HepG2 (cell line): ENCODE results near the gene ABHD11. TPM values are rescaled to one million over a fixed set of nuclear protein-coding genes. Genes with fewer than 3 reads are reported as not detected.

Source experiments
- ATAC-seq: fragments of 200-7000 bp; cut with Tn5 transposase; 3 replicates; pipeline ENCODE4 v1.9.1; 2020; ENCODE audit warnings: mild to moderate bottlenecking, moderate library complexity
- BruUV-seq: library from RNA; stranded (reverse); fragments of 400-500 nt; replicated peaks from 2 replicates; lab custom pipeline; 2021; lab: Mats Ljungman, UMichigan
- CTCF ChIA-PET: fragments of 300-600 bp; formaldehyde crosslinking; extraction: SDS; loops from one replicate; lab custom pipeline; 2021; ENCODE audit warnings: low total read pairs, inconsistent platforms, low intra/inter-chr PET ratio; lab: Yijun Ruan, JAX
- POLR2A ChIA-PET: fragments of 350-600 bp; sonication (Branson Sonifier 250); formaldehyde crosslinking; loops from one replicate; lab custom pipeline; 2020; ENCODE audit warnings: antibody characterized with exemption, inconsistent platforms; lab: Yijun Ruan, JAX
- DNase-seq: peaks from one replicate; pipeline ENCODE4 v3.0.0-alpha.2; 2015; ENCODE audit warnings: low spot score
- FAIRE-seq: peaks from 3 replicates; lab custom pipeline; 2011; peaks lifted over from hg19 to GRCh38; lab: Jason Lieb, UNC
- H2AFZ ChIP-seq: one replicate; pipeline ENCODE4 v1.6.1; 2011; ENCODE audit warnings: low read length, inconsistent platforms
- H3K27ac ChIP-seq: fragments of 300-600 bp; 3 replicates; pipeline ENCODE4 v1.8.0; 2011; ENCODE audit warnings: mixed run types, mild to moderate bottlenecking, mixed read lengths, low read length, inconsistent platforms; ENCODE audit not compliant: insufficient read depth; ENCODE audit errors: extremely low read length
- H3K27me3 ChIP-seq, 2 experiments: fragments of 200-600 bp in 1 of 2; 2 replicates in 1 of 2; 3 replicates in 1 of 2; pipeline versions ENCODE4 v1.6.0 to v1.8.0; 2011; ENCODE audit warnings: low read length in 2 of 2, mild to moderate bottlenecking in 2 of 2, moderate library complexity in 2 of 2, inconsistent platforms in 1 of 2; ENCODE audit not compliant: insufficient read depth in 2 of 2, control insufficient read depth in 1 of 2
- H3K36me3 ChIP-seq, 2 experiments: fragments of 200-600 bp in 1 of 2; replicated peaks in 1 of 2; 2 replicates in 1 of 2; 3 replicates in 1 of 2; pipeline versions ENCODE4 v1.5.1 to v1.8.0; 2011; ENCODE audit warnings: low read length in 2 of 2, inconsistent platforms in 1 of 2; ENCODE audit not compliant: insufficient read depth in 2 of 2, control insufficient read depth in 1 of 2
- H3K4me1 ChIP-seq: 2 replicates; pipeline ENCODE4 v1.5.1; 2012; ENCODE audit warnings: low read length, inconsistent platforms; ENCODE audit not compliant: insufficient read depth
- H3K4me2 ChIP-seq: 2 replicates; pipeline ENCODE4 v1.6.0; 2011; ENCODE audit warnings: low read depth, low read length, inconsistent platforms
- H3K4me3 ChIP-seq, 3 experiments: fragments of 200-600 bp in 1 of 3; sonication (generic), shearing (Covaris generic) in 1 of 3; replicated peaks in 1 of 3; 2 replicates each; pipeline ENCODE4 v1.5.1; 2011 to 2016; ENCODE audit warnings: low read length in 3 of 3, inconsistent platforms in 2 of 3, low read depth in 2 of 3, mild to moderate bottlenecking in 2 of 3, control low read depth in 1 of 3, mixed read lengths in 1 of 3; ENCODE audit not compliant: insufficient read depth in 1 of 3
- H3K79me2 ChIP-seq: one replicate; pipeline ENCODE4 v1.6.1; 2011; ENCODE audit warnings: low read length, inconsistent platforms; ENCODE audit not compliant: insufficient read depth
- H3K9ac ChIP-seq: 2 replicates; pipeline ENCODE4 v1.6.0; 2011; ENCODE audit warnings: mild to moderate bottlenecking, low read depth, low read length, inconsistent platforms; ENCODE audit not compliant: insufficient read depth
- H3K9me3 ChIP-seq: 2 replicates; pipeline ENCODE4 v1.5.1; 2012; ENCODE audit warnings: mild to moderate bottlenecking, low read length
- H4K20me1 ChIP-seq: 2 replicates; pipeline ENCODE4 v1.6.0; 2011; ENCODE audit warnings: inconsistent platforms, mild to moderate bottlenecking, low read length, moderate library complexity; ENCODE audit not compliant: insufficient read depth
- ATF1 ChIP-seq: IDR thresholded peaks from 2 replicates; pipeline ENCODE4 v1.6.1; 2016; ENCODE audit warnings: mild to moderate bottlenecking, control low read depth
- CHD2 ChIP-seq: IDR thresholded peaks from 2 replicates; pipeline ENCODE4 v1.6.1; 2011; ENCODE audit warnings: low read depth, low read length, improper control_type of control experiment
- HOXA7 ChIP-seq: sonication (generic); formaldehyde crosslinking; IDR thresholded peaks from 2 replicates; pipeline ENCODE4 v1.8.1; 2022; ENCODE audit warnings: mild to moderate bottlenecking, missing genetic modification reagents, moderate library complexity
- NCOA1 ChIP-seq: sonication (generic); formaldehyde crosslinking; IDR thresholded peaks from 2 replicates; pipeline ENCODE4 v1.9.0; 2021; ENCODE audit warnings: missing genetic modification reagents
- NFYC ChIP-seq: IDR thresholded peaks from 2 replicates; pipeline ENCODE4 v1.6.1; 2016; ENCODE audit warnings: missing genetic modification reagents, missing compliant biosample characterization
- NPAS2 ChIP-seq: sonication (generic); formaldehyde crosslinking; IDR thresholded peaks from 2 replicates; pipeline ENCODE4 v1.8.0; 2022; ENCODE audit warnings: mild to moderate bottlenecking, missing genetic modification reagents, borderline replicate concordance
- NR2F6 ChIP-seq, 2 experiments: IDR thresholded peaks; 2 replicates each; pipeline ENCODE4 v1.6.1; 2016; ENCODE audit warnings: antibody characterized with exemption in 1 of 2, mild to moderate bottlenecking in 1 of 2
- XBP1 ChIP-seq: sonication (generic); formaldehyde crosslinking; IDR thresholded peaks from 2 replicates; pipeline ENCODE4 v1.5.0; 2020; ENCODE audit warnings: missing genetic modification reagents
- ZBTB1 ChIP-seq: sonication (generic); formaldehyde crosslinking; IDR thresholded peaks from 2 replicates; pipeline ENCODE4 v1.4.0; 2020; ENCODE audit warnings: missing genetic modification reagents, borderline replicate concordance
- ZMYM4 ChIP-seq: sonication (generic); formaldehyde crosslinking; IDR thresholded peaks from 2 replicates; pipeline ENCODE4 v1.8.1; 2023; ENCODE audit warnings: mild to moderate bottlenecking, missing genetic modification reagents
- ZNF33B ChIP-seq: sonication (generic); formaldehyde crosslinking; IDR thresholded peaks from 2 replicates; pipeline ENCODE4 v1.5.1; 2020; ENCODE audit warnings: mild to moderate bottlenecking, missing genetic modification reagents
- ZNF558 ChIP-seq: sonication (generic); formaldehyde crosslinking; IDR thresholded peaks from 2 replicates; pipeline ENCODE4 v1.9.0; 2022; ENCODE audit warnings: mild to moderate bottlenecking, missing genetic modification reagents, borderline replicate concordance
- ZNF75D ChIP-seq: sonication (generic); formaldehyde crosslinking; IDR thresholded peaks from 2 replicates; pipeline ENCODE4 v1.8.1; 2023; ENCODE audit warnings: missing genetic modification reagents, mild to moderate bottlenecking, borderline replicate concordance
- WGBS: methylation state at CpG from one replicate; pipeline ENCODE4 v1.1.6; 2017; ENCODE audit warnings: low lambda C conversion rate; 5-methylcytosine and 5-hydroxymethylcytosine counted together
- in situ Hi-C: cut with HindIII; loops from 2 replicates; pipeline ENCODE4 v1.10.0; 2017; ENCODE audit warnings: low pct_unique_long_range_greater_than_20kb; ENCODE audit not compliant: extremely low pct_ligation_motif_present
- intact Hi-C: fragments of 100-400 bp; cut with micrococcal nuclease; formaldehyde crosslinking; loops from one replicate; pipeline ENCODE4 v1.10.0; 2022; ENCODE audit not compliant: unreplicated experiment
- polyA plus RNA-seq, 8 experiments: library from polyadenylated mRNA; depleted of rRNA in 3 of 8; stranded (reverse) in 7 of 8; unstranded in 1 of 8; fragments of >200 nt; fragmentation: Illumina TruSeq in 4 of 8; extraction: Trizol in 4 of 8; gene quantifications; 2 replicates each; pipeline versions ENCODE4 v1.2.1 to v1.2.3, GENCODE V29; 2011 to 2016; ENCODE audit warnings: low read depth in 4 of 8, missing spikeins in 1 of 8, mixed read lengths in 1 of 8; ENCODE audit not compliant: insufficient read depth in 1 of 8
- total RNA-seq, 5 experiments: library from RNA; depleted of rRNA; stranded (reverse); fragments of >200 nt; fragmentation: Illumina TruSeq; extraction: Trizol; gene quantifications; 2 replicates each; pipeline ENCODE4 v1.2.3, GENCODE V29; 2016; ENCODE audit warnings: low read depth in 1 of 5
- TF ChIP-seq, protein P1 (sequence below): sonication (generic); formaldehyde crosslinking; IDR thresholded peaks from 2 replicates; pipeline ENCODE4 v1.5.1; 2020; ENCODE audit warnings: mild to moderate bottlenecking, missing genetic modification reagents
- TF ChIP-seq, protein P2 (sequence below): sonication (generic); formaldehyde crosslinking; conservative IDR thresholded peaks from 2 replicates; pipeline ENCODE4 v1.8.1; 2023; ENCODE audit warnings: missing genetic modification reagents
- TF ChIP-seq, protein P3 (sequence below): sonication (generic); formaldehyde crosslinking; IDR thresholded peaks from 2 replicates; pipeline ENCODE4 v1.5.1; 2020; ENCODE audit warnings: mild to moderate bottlenecking, moderate library complexity, missing genetic modification reagents
- TF ChIP-seq, protein P4 (sequence below): sonication (generic); formaldehyde crosslinking; IDR thresholded peaks from 2 replicates; pipeline ENCODE4 v1.4.0; 2020; ENCODE audit warnings: missing genetic modification reagents; ENCODE audit errors: not compliant biosample characterization

The ABHD11 gene
- total and polyA plus RNA-seq, 2 of the 13 experiments (the other 11 are each of a cell fraction or from before 2014, with no cell fraction given), result 7.0 to 8.1 TPM

DNA sequence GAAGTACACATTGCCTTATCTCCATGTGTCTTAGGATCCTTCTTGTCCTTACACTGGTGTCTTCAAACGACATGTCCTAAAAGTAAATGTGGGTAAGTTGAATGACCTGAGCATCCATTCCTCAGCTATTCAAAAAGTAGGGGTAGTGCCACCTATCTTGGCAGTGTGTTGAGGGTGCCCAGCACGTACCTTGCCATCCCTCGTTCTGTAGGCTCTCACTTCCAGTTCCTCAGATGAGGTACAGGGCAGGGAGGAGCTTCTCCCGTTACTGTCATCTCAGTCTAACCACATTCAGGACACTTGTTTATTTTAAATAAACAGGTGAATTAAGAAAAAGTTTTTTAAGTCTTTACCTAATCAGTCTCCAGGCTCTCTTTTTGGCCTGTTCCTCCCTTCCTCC, 42.2 kb downstream of the ABHD11 start:
- no peak overlapping the region for H3K9ac ChIP-seq
- POLR2A ChIA-PET, result interaction anchor here (0.8 to 1.6 kb wide), 3 partner anchors 13 to 72 kb away, joined by 3 to 5 read pairs (median 3); partner anchors contain the start of genes BUD23, DNAJC30 and MLXIPL
- TF ChIP-seq, protein P1, sequence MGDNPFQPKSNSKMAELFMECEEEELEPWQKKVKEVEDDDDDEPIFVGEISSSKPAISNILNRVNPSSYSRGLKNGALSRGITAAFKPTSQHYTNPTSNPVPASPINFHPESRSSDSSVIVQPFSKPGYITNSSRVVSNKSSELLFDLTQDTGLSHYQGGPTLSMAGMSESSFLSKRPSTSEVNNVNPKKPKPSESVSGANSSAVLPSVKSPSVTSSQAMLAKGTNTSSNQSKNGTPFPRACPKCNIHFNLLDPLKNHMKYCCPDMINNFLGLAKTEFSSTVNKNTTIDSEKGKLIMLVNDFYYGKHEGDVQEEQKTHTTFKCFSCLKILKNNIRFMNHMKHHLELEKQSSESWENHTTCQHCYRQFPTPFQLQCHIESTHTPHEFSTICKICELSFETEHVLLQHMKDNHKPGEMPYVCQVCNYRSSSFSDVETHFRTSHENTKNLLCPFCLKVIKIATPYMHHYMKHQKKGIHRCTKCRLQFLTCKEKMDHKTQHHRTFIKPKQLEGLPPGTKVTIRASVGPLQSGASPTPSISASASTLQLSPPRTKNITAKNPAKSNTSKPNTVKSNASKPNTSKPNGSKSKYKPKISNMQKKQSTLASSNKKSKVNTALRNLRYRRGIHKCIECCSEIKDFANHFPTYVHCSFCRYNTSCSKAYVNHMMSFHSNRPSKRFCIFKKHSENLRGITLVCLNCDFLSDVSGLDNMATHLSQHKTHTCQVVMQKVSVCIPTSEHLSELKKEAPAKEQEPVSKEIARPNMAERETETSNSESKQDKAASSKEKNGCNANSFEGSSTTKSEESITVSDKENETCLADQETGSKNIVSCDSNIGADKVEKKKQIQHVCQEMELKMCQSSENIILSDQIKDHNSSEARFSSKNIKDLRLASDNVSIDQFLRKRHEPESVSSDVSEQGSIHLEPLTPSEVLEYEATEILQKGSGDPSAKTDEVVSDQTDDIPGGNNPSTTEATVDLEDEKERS (CRISPR knock-in tag), result no peak
- TF ChIP-seq ZNF558 (CRISPR knock-in tag) (no peak), NR2F6 (IDR thresholded peaks at IDR 0.05) (no peak), NR2F6 (CRISPR knock-in tag; IDR thresholded peaks at IDR 0.05) (no peak), XBP1 (CRISPR knock-in tag) (no peak), NCOA1 (CRISPR knock-in tag) (no peak), ATF1 (CRISPR knock-in tag) (no peak), ZMYM4 (CRISPR knock-in tag) (no peak), CHD2 (no peak), HOXA7 (no peak), ZBTB1 (no peak), ZNF75D (CRISPR knock-in tag) (no peak), ZNF33B (CRISPR knock-in tag) (no peak), NFYC (CRISPR knock-in tag) (no peak), NPAS2 (CRISPR knock-in tag) (no peak)
- TF ChIP-seq, protein P2, sequence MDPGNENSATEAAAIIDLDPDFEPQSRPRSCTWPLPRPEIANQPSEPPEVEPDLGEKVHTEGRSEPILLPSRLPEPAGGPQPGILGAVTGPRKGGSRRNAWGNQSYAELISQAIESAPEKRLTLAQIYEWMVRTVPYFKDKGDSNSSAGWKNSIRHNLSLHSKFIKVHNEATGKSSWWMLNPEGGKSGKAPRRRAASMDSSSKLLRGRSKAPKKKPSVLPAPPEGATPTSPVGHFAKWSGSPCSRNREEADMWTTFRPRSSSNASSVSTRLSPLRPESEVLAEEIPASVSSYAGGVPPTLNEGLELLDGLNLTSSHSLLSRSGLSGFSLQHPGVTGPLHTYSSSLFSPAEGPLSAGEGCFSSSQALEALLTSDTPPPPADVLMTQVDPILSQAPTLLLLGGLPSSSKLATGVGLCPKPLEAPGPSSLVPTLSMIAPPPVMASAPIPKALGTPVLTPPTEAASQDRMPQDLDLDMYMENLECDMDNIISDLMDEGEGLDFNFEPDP, result no peak
- TF ChIP-seq, protein P3, sequence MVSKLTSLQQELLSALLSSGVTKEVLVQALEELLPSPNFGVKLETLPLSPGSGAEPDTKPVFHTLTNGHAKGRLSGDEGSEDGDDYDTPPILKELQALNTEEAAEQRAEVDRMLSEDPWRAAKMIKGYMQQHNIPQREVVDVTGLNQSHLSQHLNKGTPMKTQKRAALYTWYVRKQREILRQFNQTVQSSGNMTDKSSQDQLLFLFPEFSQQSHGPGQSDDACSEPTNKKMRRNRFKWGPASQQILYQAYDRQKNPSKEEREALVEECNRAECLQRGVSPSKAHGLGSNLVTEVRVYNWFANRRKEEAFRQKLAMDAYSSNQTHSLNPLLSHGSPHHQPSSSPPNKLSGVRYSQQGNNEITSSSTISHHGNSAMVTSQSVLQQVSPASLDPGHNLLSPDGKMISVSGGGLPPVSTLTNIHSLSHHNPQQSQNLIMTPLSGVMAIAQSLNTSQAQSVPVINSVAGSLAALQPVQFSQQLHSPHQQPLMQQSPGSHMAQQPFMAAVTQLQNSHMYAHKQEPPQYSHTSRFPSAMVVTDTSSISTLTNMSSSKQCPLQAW (CRISPR knock-in tag), result no peak
- TF ChIP-seq, protein P4, sequence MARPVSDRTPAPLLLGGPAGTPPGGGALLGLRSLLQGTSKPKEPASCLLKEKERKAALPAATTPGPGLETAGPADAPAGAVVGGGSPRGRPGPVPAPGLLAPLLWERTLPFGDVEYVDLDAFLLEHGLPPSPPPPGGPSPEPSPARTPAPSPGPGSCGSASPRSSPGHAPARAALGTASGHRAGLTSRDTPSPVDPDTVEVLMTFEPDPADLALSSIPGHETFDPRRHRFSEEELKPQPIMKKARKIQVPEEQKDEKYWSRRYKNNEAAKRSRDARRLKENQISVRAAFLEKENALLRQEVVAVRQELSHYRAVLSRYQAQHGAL (CRISPR knock-in tag), result no peak
- no peak overlapping the region for H2AFZ ChIP-seq
- no TSS peak for BruUV-seq
- ATAC-seq (no peak), FAIRE-seq (no peak), DNase-seq (no peak)
- intact Hi-C loops (no loop called here), in situ Hi-C loops (no loop called here)
- CTCF ChIA-PET, result no interaction called here
- H3K4me2 ChIP-seq, result no peak overlapping the region
- H3K27ac ChIP-seq, result no peak overlapping the region
- no peak overlapping the region for H3K4me3 ChIP-seq
- peaks cover 15% of the 10 kb centered on the region for H3K4me1 ChIP-seq
- no peaks in the 10 kb centered on the region for H3K27me3 ChIP-seq
- H3K9me3 ChIP-seq, result no peaks in the 10 kb centered on the region
- H4K20me1 ChIP-seq, result no peaks in the 10 kb centered on the region
- 97% methylated on average over 4 of the region's 4 CpGs for WGBS
- no peaks in the 10 kb centered on the region for H3K79me2 ChIP-seq
- H3K36me3 ChIP-seq, result peaks cover 22 to 75% of the 10 kb centered on the region in 2 experiments
